ENCODE data around the gene GATA3.

Gene GATA3

DNA sequence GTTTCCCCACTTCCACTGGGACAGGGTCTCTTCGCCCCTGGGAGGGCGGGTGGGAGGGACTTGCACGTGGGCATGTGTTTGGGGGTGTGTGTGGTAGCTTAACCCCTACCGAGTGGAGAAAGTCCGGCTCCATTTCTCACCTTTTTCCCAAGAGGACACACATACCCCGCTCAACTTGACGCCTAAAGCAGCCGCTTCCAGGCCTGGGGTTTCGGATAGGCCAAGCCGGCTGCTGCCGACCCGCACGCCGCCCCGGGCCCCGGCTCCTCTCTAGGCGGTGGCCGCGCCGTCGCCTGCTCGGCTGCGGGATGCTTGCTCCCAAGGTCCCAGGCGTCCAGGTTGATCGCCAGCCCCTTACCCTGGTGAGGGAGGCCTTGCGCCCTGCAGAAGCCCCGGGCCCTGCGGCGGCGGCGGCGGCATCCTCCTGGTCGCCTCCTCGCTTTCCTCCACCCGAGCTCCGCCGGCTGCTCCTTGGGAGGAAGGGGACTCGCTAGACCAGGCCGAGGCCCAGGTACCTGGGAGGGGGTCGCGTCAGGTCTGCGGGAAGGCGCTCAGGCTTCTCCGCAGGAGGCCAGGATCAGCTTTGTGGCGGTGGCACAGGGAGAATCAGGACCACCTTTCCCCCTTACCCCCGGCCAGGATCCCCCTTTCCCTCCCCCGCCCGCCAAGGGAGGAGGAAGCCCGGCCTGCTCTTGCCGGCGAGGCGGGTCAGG is 3.2 kb upstream of the GATA3 start:
- peak in 4 of 6 experiments; percentile 22 to 59 (median 47) for DNase-seq

DNA sequence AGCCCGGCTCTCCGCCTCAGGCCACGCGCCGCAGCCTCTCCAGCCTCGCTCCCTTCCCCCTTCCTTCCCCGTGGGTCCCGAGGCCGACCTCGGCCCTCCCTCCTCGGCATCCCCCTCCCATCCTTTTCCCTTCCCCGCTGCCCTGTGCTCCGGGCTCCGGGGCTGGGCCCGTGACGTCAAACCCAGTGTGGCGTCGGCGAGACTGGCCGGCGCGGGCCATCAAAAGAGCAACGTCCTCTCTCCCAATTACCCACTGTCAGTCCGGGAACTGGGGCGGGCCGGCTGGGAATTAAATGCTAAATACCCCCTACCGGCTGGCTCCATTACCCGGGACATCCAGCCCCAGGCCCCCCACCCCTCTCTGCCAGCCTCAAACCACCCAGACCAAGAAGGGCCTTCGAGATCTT is 2.6 kb upstream of the GATA3 start:
- no peak for DNase-seq

DNA sequence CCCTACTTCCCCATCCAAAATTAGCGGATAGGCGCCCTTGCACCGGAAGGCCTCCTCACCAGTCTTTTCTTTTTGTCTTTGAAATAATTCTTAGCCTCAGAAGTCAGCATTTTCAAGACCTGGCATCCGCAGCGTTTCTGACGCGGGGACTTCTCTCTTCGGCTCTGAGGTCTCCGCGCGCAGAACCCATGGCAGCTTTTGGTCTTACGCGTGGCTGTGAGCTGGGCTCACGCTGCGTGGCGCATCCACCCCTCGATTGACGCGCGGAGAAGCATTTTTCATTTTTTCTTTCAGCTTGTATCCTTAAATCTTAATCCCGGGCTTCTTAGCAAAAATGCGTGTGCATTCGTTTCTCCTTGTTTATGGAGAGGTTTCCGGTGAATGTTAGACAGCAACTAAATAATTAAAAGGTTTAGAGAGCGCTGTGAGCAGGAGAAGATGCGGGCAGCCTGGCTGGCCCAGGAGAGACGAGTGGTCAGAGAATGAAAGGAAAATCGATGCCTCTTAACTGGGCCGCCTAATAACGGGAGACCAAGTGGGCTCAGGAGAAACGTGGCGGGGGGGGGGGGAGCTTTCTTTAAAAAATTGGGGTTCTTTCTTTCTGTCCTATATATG is 2.0 kb upstream of the GATA3 start:
- DNase-seq: peak in 5 of 6 experiments; percentile 12 to 58 (median 48)

DNA sequence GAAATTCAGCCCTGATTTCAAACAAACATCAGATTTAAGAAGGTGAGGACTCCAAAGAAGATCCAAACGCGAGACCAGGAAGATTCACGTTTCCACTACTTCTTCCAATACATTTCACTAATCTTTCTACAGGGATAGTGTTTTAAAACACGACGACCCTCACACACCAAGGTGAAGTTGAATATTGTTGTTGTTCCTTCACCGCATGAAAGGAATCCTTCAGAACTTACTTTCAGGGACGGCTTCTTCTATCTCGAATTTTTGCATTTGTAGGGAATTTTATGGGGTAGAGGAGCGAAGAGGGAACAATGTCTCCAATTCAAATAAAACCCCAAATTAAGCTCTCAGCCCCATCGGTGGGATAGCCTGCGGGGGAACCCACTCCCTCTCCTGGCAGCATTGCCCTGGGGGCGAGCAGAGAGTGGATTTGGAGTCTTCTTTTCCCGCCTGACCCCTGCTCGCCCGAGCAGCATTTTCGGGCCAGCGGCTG is 1.5 kb upstream of the GATA3 start:
- DNase-seq: no peak

DNA sequence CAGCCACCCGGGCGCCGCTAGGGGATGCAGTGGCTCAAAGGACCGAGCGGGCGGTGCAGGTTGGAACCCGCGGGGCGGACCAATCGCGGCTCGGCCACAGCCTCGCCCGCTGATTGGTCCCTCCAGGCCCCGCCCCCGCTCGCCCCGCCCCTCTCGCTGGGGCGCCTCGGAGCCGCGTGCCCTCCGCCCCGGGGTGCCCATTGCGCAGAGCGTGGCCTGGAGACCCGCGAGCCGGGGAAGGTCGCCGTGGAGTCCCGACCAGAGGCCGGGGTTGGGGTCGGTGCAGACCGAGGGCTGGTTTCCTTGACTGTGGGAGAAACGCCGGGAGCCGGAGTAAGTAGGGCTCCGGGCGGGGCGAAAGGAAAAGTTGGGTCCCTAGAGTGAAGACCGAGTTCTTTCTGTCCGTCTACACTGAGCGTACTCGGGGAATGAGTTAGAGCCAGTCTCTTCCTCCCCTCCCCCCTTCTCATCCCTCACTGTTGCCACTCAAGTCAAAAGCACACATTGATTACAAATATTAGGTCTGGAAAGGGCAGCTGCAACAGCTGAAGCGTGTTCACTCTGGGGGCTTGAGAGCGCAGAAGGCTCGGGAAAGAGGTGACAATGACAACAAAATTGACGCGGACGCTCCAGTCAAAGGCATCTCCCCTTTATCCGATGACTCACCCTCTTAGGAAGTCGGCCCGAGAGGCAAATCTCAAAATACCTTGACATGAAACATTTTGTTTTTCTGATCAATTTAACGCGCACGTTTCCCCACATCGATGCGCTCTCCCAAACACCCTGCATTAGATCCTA is 843 bp upstream of the GATA3 start:
- peak; percentile 79 to 91 (median 86) for DNase-seq

DNA sequence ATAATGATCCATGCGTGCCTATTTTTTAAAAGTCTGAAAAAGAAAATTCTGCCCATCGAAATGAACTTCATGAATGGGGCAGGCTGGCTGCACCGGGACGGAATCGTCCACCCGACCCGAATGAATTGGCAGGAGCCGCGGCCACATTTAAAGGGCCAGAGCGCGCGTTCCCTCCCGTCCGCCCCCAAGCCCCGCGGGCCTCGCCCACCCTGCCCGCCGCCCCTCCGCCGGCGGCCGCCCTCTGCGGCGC is 319 bp upstream of the GATA3 start:
- peak in 1 of 6 experiments; percentile 76 for DNase-seq

DNA sequence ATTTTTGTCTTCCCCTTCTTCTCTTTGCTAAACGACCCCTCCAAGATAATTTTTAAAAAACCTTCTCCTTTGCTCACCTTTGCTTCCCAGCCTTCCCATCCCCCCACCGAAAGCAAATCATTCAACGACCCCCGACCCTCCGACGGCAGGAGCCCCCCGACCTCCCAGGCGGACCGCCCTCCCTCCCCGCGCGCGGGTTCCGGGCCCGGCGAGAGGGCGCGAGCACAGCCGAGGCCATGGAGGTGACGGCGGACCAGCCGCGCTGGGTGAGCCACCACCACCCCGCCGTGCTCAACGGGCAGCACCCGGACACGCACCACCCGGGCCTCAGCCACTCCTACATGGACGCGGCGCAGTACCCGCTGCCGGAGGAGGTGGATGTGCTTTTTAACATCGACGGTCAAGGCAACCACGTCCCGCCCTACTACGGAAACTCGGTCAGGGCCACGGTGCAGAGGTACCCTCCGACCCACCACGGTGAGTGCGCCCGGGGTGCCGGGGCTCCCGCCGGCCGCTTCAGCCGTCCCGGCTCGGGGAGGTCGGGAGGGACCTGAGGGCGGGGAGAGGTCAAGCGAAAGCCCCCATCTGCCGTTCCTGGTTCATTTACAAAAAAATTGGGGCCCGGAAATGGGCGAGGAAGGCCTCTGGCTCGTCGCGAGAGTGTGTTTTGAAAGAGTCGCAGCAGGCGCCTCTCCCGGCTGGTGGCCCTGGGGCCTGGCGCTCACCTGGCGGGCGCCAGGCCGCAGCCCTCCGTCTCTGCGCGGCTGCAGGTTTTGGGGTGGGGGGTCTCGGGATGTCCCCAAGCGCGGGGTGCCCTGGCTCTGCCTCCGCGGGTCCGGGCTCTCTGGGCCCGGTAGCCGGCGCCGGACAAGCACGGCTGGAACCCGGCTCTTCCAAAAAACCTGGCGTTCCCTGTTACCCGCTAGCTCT is 1.2 kb downstream of the GATA3 start:
- DNase-seq: peak in 5 of 6 experiments; percentile 28 to 71 (median 46)

DNA sequence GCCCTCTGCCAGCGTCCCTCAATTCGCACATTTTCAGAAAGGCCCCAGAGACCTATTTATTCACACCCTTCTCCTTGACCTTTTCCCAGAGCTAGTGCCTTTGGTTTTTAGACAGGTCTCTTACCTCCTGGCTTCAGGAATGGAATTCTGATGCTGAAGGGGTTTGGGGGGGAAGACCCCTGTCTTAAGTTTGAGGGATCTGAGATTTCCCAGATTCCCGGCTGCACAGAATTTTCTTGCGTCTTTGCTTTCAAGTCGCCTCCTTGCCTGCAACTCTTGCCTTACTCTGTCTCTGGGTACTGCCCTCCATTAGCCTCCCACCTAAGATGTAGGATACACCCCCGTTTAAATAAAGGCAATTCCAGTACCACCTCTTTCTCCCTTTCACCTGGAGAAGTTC is 1.9 kb downstream of the GATA3 start:
- DNase-seq: peak in 1 of 6 experiments; percentile 47

DNA sequence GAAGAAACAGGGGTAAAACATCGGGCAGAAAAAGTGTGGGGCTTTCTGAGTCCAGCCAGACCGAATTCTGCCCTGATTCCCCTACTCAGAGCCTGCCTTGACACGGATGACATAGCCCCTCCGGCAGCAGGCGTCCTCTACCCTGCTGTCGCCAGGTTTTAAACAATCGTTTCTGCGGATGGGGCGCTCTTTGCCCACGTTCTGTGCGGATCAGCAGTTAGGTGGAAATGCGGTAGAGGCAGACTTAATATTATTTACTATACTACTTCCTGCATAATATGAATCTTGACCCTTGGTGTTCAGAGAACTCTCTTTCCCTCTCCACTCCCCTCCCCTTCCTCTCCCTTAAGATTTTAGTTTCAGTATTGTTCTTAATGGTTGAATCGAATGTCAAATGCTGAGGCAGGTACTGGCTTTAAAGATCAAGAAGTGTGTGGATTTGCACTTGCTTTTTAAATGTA is 2.4 kb downstream of the GATA3 start:
- peak in 5 of 6 experiments; percentile 26 to 69 (median 59) for DNase-seq

DNA sequence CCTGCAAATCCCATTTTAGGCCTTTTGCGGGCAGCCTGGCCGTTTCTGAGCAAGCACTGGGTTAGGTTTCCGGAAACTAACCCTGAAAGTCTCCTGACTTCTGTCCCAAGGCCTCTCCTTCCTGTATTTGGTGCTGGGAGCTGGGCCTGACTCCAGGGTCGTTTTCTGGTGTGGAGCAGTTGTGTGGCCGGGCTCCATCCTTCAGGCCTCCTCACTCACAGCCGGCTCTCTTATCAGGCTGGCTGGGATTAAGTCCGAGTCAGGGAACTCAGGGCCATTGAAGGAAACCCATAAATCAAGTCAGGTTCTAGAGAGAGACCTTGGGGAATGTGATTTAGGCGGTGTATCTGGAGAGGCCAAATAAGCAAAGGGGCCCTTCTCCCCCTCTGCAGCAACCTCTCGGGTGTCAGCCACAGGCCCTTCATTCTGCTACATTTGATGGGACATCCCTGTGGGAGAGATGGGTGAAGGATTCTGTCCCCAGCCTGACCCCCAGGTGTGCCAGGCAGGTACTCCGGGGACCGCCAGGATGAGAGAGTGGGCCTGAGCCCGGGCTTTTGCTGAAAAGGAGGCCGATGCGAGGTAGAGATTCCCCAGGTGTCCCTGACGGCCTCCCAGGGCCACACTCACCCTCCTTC is 3.3 kb downstream of the GATA3 start:
- no peak for DNase-seq

DNA sequence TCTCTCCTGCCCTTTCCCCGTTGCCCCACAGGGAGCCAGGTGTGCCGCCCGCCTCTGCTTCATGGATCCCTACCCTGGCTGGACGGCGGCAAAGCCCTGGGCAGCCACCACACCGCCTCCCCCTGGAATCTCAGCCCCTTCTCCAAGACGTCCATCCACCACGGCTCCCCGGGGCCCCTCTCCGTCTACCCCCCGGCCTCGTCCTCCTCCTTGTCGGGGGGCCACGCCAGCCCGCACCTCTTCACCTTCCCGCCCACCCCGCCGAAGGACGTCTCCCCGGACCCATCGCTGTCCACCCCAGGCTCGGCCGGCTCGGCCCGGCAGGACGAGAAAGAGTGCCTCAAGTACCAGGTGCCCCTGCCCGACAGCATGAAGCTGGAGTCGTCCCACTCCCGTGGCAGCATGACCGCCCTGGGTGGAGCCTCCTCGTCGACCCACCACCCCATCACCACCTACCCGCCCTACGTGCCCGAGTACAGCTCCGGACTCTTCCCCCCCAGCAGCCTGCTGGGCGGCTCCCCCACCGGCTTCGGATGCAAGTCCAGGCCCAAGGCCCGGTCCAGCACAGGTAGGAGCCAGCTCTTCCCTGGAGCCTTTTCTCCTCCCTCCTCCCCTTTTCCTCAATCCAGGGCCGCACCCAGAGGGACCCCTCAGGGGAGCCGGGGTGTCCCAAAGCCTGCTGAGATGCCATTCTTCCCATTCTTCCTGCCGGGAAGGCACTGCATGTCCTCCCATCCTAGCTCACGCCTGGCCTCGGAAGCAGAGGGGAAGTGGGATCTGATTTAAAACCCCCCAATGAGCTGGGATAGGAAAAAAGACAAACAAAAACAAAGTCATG is 4.0 kb downstream of the GATA3 start:
- peak in 1 of 6 experiments; percentile 43 for DNase-seq

DNA sequence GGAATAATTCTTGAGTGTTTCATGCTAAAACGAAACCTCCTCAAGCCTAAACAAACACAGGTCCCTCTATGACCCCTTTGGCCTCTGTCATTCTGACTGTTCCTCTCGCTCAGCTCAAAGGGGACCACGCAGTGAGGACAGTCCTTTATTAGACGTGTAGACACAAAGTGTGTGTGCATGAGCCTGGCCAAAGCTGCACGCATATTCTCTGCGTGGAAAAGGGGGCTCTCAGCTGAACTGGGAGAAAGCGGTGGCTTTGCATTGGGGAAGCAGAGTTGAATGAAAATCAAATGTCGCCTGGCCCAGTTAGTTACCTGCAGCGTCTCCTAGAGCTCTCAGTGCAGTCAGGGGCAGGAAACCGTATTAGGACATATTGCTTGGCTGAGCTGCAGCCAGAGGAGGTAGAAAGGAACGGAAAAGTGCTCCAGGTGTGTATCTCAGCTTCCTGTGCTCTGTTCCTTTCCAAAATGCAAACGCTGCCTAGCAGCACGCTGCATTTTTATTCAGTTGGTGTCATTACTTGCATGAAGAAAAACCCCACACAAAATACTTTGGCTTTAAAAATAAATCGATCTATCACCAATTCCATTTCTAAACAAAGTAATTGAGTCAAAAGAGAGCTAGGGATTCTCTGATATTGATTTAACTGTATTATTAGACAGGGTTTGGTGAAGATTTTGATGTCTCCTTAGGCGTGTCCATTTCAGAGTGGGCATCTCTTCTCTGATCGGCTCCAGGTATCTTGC is 4.9 kb downstream of the GATA3 start:
- peak in 3 of 6 experiments; percentile 25 to 55 (median 41) for DNase-seq

DNA sequence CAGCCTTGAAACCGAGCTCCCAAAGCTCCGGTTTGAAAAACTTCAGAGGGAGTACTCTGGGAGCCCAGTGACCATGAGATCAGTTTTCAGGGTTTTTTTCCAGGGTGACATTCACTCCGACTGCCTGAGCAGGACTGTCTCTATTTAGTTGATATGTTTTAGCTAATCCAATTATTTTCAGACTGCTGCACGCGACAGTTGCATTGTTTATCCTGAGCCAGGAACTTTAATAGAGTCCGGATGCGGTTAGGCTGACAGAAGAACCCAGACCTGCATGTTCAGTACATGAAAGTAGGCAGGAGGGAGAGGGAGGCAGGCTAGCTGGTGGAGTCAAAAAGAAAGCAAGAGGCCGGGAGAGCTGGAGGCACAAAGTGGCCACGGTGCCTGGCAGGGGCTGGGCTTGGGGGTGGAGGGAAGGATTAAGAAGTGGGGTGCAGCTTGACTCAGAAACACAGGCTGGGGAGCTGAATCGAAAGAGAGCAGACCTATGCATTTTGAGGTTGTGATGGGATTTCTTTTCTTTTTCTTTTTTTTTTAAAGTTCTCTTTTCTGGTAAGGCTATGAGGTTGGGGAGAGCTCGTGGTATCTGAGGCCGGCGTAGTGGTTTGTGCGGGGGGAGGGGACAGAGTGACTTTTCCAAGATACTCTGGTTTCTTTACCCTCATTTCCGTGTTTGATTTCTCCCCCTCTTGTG is 5.7 kb downstream of the GATA3 start:
- DNase-seq: peak; percentile 27 to 75 (median 60)

DNA sequence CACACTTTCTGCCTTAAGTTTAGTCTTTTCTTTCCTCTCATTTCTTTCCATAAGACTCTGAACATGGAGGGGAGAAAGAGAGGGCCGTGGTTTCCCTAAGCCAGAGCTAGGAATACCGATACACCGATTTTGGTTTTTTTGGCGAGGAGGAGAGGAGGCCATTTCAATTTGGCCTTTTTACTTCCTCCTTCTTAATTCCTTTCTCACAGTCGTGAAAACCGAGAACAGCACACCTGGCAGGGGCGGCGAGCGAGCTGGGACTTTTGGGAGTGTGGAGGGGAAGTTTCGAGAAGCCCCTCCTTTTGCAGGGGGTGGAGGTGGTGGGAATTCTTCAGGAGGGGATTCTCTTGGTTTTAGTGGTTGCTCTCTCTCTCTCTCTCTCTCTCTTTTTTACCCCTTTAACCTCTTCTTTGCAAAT is 6.2 kb downstream of the GATA3 start:
- DNase-seq: peak in 1 of 6 experiments; percentile 27

DNA sequence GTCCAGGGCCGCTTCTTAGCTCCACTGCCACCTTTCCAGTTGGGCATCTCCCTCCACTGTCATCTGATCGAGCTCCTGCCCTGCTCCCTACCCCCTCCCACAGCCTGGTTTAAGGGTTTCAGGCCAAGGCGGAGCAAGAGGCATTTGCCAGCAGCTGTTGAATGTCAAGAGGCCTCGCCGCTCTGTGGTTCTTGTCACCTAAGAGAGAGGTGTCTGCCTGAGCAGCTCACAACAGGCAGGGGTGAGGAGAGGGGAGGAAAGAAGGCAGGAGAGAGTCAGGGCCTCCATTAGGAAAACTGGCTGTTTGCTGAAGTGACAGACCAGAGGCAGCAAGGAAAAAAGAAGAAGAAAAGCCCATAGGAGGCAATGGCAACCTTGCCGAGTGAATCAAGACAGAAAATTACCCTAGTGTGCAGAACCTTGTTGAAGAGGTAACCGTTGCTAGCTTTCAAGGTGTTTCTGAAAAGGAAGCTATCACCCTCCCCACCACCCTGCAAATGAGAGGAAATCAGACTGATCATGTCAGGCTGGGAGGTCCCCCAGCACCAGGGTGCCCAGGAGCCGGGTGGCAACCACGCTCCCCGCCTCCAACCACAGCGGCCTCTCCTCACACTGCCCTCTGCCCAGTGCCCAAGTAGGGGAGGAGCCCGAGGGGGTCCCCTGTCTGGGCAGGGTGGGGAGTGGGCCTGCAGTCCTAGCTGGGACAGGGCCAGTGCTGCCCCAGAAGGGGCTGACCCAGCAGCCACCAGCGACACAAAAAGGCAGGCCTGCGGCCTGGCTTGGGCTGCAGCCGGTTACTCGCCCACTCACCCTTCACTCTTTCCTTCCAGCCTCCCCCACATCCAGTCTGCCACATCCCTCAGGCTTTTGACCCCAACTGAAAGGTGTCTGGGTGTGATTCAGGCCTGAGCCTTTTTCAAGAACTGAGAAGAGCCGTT is 7.1 kb downstream of the GATA3 start:
- peak in 4 of 6 experiments; percentile 28 to 78 (median 55) for DNase-seq

DNA sequence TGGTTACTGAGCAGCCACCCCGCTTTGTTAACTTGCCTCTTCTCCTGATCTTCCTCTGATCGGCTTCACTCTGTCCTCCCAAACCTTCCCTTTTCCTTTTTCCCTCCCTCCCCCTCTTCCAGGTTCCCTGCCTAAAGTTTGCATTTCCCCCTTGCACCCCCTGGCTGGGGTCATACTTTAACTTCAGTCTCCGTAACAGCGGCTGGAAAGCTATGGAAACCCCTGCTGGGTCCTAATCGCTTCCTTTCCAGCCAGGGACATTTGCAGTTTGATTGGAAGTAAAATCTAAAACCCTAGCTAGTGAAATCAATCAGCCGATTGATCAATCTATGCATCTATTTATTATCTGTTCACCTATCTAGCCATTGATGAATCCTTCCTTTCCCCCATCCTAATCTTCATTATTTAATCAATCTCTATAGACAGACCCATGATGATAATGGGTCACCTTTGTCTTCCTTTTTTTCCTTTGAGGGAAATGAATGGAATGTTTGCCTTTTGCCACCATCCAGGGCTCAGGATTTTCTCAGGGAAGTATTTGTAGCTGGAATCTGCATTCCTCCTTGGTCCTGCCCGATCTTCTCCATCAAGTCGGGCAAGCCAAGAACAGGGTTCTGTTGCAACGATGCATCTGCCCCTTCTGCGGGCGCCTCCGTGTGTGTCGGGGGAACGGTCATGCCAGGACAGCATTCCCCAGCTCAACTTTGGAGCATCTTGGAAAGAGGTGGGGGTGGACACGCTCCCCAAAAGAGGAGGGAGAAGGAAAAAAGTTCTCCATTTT is 8.8 kb downstream of the GATA3 start:
- DNase-seq: no peak

DNA sequence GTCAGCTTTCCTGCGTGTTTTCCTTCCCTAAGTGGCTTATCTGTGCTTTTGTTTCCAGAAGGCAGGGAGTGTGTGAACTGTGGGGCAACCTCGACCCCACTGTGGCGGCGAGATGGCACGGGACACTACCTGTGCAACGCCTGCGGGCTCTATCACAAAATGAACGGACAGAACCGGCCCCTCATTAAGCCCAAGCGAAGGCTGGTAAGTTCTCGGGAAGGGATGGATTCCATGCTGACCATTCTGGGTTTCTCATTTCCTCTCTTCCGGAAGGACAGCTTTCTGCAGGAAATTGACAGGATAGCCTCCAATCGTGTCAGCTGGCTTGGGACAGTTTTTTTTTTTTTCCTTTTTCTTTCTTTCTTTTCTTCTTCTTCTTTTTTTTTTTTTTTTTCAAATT is 9.4 kb downstream of the GATA3 start:
- no peak for DNase-seq

DNA sequence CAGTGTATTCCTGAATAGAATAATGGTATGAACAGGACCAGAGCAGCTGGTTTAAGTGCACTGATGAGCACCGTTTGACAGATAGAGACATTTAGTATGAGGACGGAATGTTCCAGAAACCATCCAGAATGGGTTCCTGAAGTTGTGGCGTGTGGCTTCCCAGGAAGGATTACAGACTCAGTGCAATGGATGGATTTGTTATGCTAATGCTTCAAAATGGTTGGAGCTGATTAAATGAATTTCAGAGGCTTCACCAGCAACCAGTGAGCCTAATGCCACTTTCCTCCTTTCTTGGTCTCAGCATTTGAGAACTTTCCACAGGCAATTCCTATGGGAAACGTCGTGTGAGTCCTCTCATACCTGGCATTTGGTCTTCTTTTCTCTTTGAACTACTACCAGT is 9.9 kb downstream of the GATA3 start:
- DNase-seq: no peak

All from stimulated activated naive CD4-positive, alpha-beta T cell (primary cell).